SK-N-SH treated with all-trans-retinoic acid at 6 μM for 48 hours (cell line): Measurements from ENCODE around the gene VAPA.
"Not testable (repeated sequence)": the region's sequence is repeated elsewhere in the genome, so short reads cannot be mapped to it uniquely, and the experiment has no call there.

Source experiments
- ATAC-seq: fragments of 200-7000 bp; cut with Tn5 transposase; 3 replicates; pipeline ENCODE4 v1.9.1; 2020; ENCODE audit warnings: mild to moderate bottlenecking, moderate library complexity
- BACH2 ChIP-seq: fragments of 250-450 bp; sonication (Bioruptor Pico); IDR thresholded peaks from 2 replicates; pipeline ENCODE4 v1.9.0; 2021; ENCODE audit warnings: mild to moderate bottlenecking, borderline replicate concordance
- CSDC2 ChIP-seq: fragments of 250-450 bp; sonication (Bioruptor Pico); IDR thresholded peaks from 2 replicates; pipeline ENCODE4 v1.5.0; 2020; ENCODE audit warnings: mild to moderate bottlenecking, moderate library complexity
- CSRNP3 ChIP-seq: fragments of 250-450 bp; sonication (Bioruptor Pico); IDR thresholded peaks from 2 replicates; pipeline ENCODE4 v1.5.1; 2021; ENCODE audit warnings: mild to moderate bottlenecking, moderate library complexity
- ESRRG ChIP-seq: fragments of 250-450 bp; sonication (Bioruptor Pico); IDR thresholded peaks from 2 replicates; pipeline ENCODE4 v1.6.1; 2021; ENCODE audit warnings: mild to moderate bottlenecking
- OSR1 ChIP-seq: fragments of 250-450 bp; sonication (Bioruptor Pico); IDR thresholded peaks from 2 replicates; pipeline ENCODE4 v1.8.0; 2022; ENCODE audit warnings: moderate library complexity, mild to moderate bottlenecking, inconsistent platforms
- PATZ1 ChIP-seq: fragments of 250-450 bp; sonication (Bioruptor Pico); IDR thresholded peaks from 2 replicates; pipeline ENCODE4 v1.8.0; 2020; ENCODE audit warnings: mild to moderate bottlenecking, moderate library complexity, borderline replicate concordance
- POU6F1 ChIP-seq: fragments of 250-450 bp; sonication (Bioruptor Pico); IDR thresholded peaks from 2 replicates; pipeline ENCODE4 v1.8.0; 2021; ENCODE audit warnings: low read depth, mild to moderate bottlenecking, moderate library complexity, borderline replicate concordance
- PPARA ChIP-seq: fragments of 250-450 bp; sonication (Bioruptor Pico); IDR thresholded peaks from 2 replicates; pipeline ENCODE4 v1.5.0; 2020; ENCODE audit warnings: mild to moderate bottlenecking, borderline replicate concordance
- SNAI2 ChIP-seq: fragments of 250-450 bp; sonication (Bioruptor Pico); IDR thresholded peaks from 2 replicates; pipeline ENCODE4 v1.5.0; 2020; ENCODE audit warnings: mild to moderate bottlenecking, moderate library complexity
- TCF4 ChIP-seq: fragments of 250-450 bp; sonication (Bioruptor Pico); IDR thresholded peaks from 2 replicates; pipeline ENCODE4 v1.8.0; 2021; ENCODE audit warnings: mild to moderate bottlenecking, moderate library complexity, borderline replicate concordance
- TOX ChIP-seq: fragments of 250-450 bp; sonication (Bioruptor Pico); IDR thresholded peaks from 2 replicates; pipeline ENCODE4 v1.8.0; 2021; ENCODE audit warnings: mild to moderate bottlenecking, moderate library complexity, borderline replicate concordance
- ZC3H10 ChIP-seq: fragments of 250-450 bp; sonication (Bioruptor Pico); IDR thresholded peaks from 2 replicates; pipeline ENCODE4 v1.5.1; 2021; ENCODE audit warnings: mild to moderate bottlenecking, moderate library complexity
- ZFP3 ChIP-seq: fragments of 250-450 bp; sonication (Bioruptor Pico); IDR thresholded peaks from 2 replicates; pipeline ENCODE4 v1.5.0; 2020; ENCODE audit warnings: mild to moderate bottlenecking, moderate library complexity
- ZFP30 ChIP-seq: fragments of 450-650 bp; formaldehyde crosslinking; IDR thresholded peaks from 2 replicates; pipeline ENCODE4 v1.5.0; 2022; ENCODE audit warnings: mild to moderate bottlenecking, moderate library complexity
- ZNF565 ChIP-seq: fragments of 450-650 bp; formaldehyde crosslinking; conservative IDR thresholded peaks from 2 replicates; pipeline ENCODE4 v1.5.0; 2020; ENCODE audit warnings: low read depth, mild to moderate bottlenecking, moderate library complexity
- ZNF70 ChIP-seq: fragments of 450-650 bp; formaldehyde crosslinking; IDR thresholded peaks from 2 replicates; pipeline ENCODE4 v1.5.0; 2020; ENCODE audit warnings: mild to moderate bottlenecking, moderate library complexity
- ZNF8 ChIP-seq: fragments of 450-650 bp; formaldehyde crosslinking; IDR thresholded peaks from 2 replicates; pipeline ENCODE4 v1.5.0; 2020; ENCODE audit warnings: mild to moderate bottlenecking, moderate library complexity
- TF ChIP-seq, protein P1 (sequence below): fragments of 250-450 bp; sonication (Bioruptor Pico); IDR thresholded peaks from 2 replicates; pipeline ENCODE4 v1.5.1; 2020; ENCODE audit warnings: low read depth, mild to moderate bottlenecking, moderate library complexity
- TF ChIP-seq, protein P2 (sequence below): fragments of 250-450 bp; sonication (Bioruptor Pico); IDR thresholded peaks from 2 replicates; pipeline ENCODE4 v1.5.0; 2020; ENCODE audit warnings: mild to moderate bottlenecking, moderate library complexity

The VAPA gene

DNA sequence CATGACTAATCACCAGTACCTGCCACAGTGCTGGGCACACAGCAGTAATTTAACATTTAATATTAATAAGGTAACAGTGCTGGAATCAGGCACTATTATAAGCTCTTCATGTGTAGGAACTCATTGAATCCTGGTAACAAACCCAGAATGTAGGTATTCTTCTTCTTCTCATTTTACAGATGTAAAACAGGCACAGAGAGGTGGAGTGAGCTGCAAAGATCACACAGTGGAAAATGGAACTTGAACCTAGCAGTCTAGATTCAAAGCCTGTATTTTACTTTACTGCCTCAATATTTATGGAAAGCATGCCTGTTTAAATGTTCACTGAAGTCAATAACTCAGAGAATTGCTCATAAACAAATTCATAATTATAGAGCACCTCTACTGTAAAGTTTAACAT is 3.7 kb upstream of the VAPA start:
- ATAC-seq, result no peak
- no peak for TF ChIP-seq PATZ1

GRCh38 chr18:9910661-9911060 is 3.2 kb upstream of the VAPA start:
- ATAC-seq, result no peak
- TF ChIP-seq POU6F1 (no peak), ZNF565 (no peak), BACH2 (CRISPR knock-in tag) (no peak)

DNA sequence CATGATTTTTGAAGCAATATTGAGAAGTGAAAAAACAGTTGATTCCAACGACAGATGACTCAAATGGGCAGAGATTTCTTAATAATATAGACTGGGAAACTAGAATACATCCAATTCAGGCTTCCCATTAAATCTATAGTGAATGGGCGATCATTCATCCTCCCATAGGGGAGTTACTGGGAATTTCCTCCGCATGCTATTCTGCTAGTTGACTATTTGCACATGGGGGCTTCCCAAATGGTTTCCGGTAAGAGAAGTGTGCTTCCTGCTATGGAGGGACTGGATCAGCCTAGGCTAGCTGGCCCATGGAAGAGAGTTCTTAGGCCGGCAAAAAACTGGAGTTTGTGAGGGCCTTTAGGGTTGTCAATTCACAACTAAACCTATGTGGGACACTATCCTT is 2.6 kb upstream of the VAPA start:
- TF ChIP-seq ZC3H10 (CRISPR knock-in tag) (no peak), ZFP30 (CRISPR knock-in tag) (no peak), POU6F1 (no peak), CSDC2 (no peak), ZNF8 (CRISPR knock-in tag) (no peak), ZNF70 (CRISPR knock-in tag) (no peak), ZNF565 (no peak), ESRRG (no peak)
- no peak for ATAC-seq

DNA sequence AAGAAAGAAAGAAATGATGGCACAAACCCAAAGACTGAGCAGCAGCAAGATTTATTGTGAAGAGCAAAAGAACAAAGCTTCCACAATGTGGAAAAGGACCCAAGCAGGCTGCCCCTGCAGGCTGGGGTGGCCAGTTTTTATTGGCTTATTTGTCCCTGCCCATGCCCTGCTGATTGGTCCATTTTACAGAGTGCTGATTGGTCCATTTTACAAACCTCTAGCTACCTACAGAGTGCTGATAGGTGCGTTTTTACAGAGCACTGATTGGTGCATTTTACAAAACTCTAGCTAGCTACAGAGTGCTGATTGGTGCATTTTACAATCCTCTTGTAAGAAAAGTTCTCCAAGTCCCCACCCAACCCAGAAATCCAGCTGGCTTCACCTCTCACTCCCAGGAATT is 1.5 kb upstream of the VAPA start:
- not testable (repeated sequence) for ATAC-seq

GRCh38 chr18:9913151-9913525 is 678 bp upstream of the VAPA start:
- TF ChIP-seq ZNF8 (CRISPR knock-in tag) (0 out of 2 replicates have a peak, but pooled peaks have one; percentile 19), OSR1 (CRISPR knock-in tag) (no peak)
- TF ChIP-seq, all 23 proteins: peak for 1

GRCh38 chr18:9914334-9914583 is 443 bp downstream of the VAPA start:
- no peak; the same call in 2 of the 3 replicates for ATAC-seq

More at GRCh38 chr18:9913151-9913525, 678 bp upstream of the VAPA start:
- peak; percentile 48 for ATAC-seq

DNA sequence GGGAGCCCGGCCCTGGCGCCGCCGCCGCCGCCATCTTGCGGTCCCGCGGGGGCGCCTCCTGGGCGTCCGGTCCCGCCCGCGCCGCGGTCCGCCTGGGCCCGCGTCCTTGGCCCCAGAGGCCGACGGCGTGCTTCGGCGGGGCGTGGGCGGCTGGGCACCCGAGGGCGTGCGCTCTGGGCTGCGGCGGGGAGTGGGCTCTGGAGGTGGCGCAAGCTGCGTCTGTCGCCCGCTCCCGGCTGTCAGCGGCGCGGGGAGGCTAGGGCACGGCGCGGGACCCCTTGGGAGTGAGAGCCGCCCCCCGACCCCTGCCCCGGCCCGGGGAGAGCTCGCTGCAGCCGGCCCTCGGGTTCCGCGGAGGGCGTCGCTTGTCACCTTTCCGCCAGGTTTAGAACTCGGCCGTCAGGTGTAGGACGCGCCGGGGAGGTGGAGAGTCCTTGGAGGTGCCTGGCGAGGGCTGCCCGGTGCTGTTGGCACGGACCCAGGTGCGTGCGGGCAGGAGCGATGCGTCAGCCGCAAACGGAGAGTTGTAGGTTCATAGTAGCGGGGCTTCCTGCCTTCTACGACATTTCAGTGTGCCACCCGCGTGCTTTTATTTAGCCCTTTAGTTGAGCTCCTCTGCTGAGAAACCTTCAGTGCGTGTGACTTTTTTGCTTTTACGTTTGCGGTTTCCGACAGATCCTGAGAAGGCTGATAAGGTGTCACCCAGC is 921 bp downstream of the VAPA start:
- peak; percentile 14 for ATAC-seq
- TF ChIP-seq ZNF565 (no peak), OSR1 (CRISPR knock-in tag) (no peak), CSDC2 (no peak), SNAI2 (no peak), ZNF8 (CRISPR knock-in tag) (no peak), TOX (CRISPR knock-in tag) (no peak), ZNF70 (CRISPR knock-in tag) (no peak), PPARA (CRISPR knock-in tag) (no peak), ZFP3 (CRISPR knock-in tag) (no peak), ESRRG (no peak), CSRNP3 (CRISPR knock-in tag) (no peak), POU6F1 (no peak), ZC3H10 (CRISPR knock-in tag) (no peak)
- TF ChIP-seq, protein P1, sequence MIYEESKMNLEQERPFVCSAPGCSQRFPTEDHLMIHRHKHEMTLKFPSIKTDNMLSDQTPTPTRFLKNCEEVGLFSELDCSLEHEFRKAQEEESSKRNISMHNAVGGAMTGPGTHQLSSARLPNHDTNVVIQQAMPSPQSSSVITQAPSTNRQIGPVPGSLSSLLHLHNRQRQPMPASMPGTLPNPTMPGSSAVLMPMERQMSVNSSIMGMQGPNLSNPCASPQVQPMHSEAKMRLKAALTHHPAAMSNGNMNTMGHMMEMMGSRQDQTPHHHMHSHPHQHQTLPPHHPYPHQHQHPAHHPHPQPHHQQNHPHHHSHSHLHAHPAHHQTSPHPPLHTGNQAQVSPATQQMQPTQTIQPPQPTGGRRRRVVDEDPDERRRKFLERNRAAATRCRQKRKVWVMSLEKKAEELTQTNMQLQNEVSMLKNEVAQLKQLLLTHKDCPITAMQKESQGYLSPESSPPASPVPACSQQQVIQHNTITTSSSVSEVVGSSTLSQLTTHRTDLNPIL (CRISPR knock-in tag), result no peak
- TF ChIP-seq, protein P2, sequence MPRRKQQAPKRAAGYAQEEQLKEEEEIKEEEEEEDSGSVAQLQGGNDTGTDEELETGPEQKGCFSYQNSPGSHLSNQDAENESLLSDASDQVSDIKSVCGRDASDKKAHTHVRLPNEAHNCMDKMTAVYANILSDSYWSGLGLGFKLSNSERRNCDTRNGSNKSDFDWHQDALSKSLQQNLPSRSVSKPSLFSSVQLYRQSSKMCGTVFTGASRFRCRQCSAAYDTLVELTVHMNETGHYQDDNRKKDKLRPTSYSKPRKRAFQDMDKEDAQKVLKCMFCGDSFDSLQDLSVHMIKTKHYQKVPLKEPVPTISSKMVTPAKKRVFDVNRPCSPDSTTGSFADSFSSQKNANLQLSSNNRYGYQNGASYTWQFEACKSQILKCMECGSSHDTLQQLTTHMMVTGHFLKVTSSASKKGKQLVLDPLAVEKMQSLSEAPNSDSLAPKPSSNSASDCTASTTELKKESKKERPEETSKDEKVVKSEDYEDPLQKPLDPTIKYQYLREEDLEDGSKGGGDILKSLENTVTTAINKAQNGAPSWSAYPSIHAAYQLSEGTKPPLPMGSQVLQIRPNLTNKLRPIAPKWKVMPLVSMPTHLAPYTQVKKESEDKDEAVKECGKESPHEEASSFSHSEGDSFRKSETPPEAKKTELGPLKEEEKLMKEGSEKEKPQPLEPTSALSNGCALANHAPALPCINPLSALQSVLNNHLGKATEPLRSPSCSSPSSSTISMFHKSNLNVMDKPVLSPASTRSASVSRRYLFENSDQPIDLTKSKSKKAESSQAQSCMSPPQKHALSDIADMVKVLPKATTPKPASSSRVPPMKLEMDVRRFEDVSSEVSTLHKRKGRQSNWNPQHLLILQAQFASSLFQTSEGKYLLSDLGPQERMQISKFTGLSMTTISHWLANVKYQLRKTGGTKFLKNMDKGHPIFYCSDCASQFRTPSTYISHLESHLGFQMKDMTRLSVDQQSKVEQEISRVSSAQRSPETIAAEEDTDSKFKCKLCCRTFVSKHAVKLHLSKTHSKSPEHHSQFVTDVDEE (CRISPR knock-in tag), result no peak

More at GRCh38 chr18:9914334-9914583, 443 bp downstream of the VAPA start:
- TF ChIP-seq TCF4 (CRISPR knock-in tag), result no peak
